IPS-18a (cell line): Measurements from ENCODE around the gene MUTYH.

Experiments
- H3K27ac ChIP-seq: one replicate; pipeline ENCODE4 v1.5.1; 2013; ENCODE audit warnings: low read length
- H3K27me3 ChIP-seq: one replicate; pipeline ENCODE4 v1.6.1; 2013; ENCODE audit warnings: mild to moderate bottlenecking, low read length; ENCODE audit not compliant: control insufficient read depth, insufficient read depth
- H3K36me3 ChIP-seq: one replicate; pipeline ENCODE4 v1.6.1; 2013; ENCODE audit warnings: low read depth, low read length; ENCODE audit not compliant: control insufficient read depth
- H3K4me1 ChIP-seq: one replicate; pipeline ENCODE4 v1.6.1; 2013; ENCODE audit warnings: low read depth, low read length; ENCODE audit not compliant: control insufficient read depth
- H3K4me3 ChIP-seq: one replicate; pipeline ENCODE4 v1.5.1; 2013; ENCODE audit warnings: low read length
- H3K9ac ChIP-seq: one replicate; pipeline ENCODE4 v1.6.1; 2013; ENCODE audit warnings: mild to moderate bottlenecking, low read length, moderate library complexity
- H3K9me3 ChIP-seq: one replicate; pipeline ENCODE4 v1.6.1; 2013; ENCODE audit warnings: low read depth, low read length; ENCODE audit not compliant: control insufficient read depth

MUTYH gene

GRCh38 chr1:45329445-45329844 lies 10.8 kb downstream of the MUTYH start:
- no peak overlapping the region for H3K27ac ChIP-seq
- H3K4me3 ChIP-seq = no peak overlapping the region
- H3K4me1 ChIP-seq = peaks cover 33% of the 10 kb centered on the region
- H3K27me3 ChIP-seq = no peaks in the 10 kb centered on the region
- peaks cover 43% of the 10 kb centered on the region for H3K36me3 ChIP-seq
- no peak overlapping the region for H3K9ac ChIP-seq
- no peaks in the 10 kb centered on the region for H3K9me3 ChIP-seq

GRCh38 chr1:45328680-45329079 lies 11.6 kb downstream of the MUTYH start:
- Histone ChIP-seq H3K4me1 (peaks cover 33% of the 10 kb centered on the region), H3K36me3 (peaks cover 36% of the 10 kb centered on the region), H3K9me3 (no peaks in the 10 kb centered on the region), H3K4me3 (peak overlapping the region; percentile 47), H3K27me3 (no peaks in the 10 kb centered on the region), H3K9ac (no peak overlapping the region), H3K27ac (no peak overlapping the region)

- no peaks in the 10 kb centered on the region for H3K27me3 ChIP-seq
- peaks cover 28% of the 10 kb centered on the region for H3K36me3 ChIP-seq
- no peaks in the 10 kb centered on the region for H3K9me3 ChIP-seq
- peak overlapping the region; percentile 47 for H3K4me3 ChIP-seq
- H3K4me1 ChIP-seq = peaks cover 33% of the 10 kb centered on the region
- H3K9ac ChIP-seq = peak overlapping the region; percentile 53
- H3K27ac ChIP-seq = no peak overlapping the region
These were observed 12.4 kb downstream of the MUTYH start for GRCh38 chr1:45327644-45328515.

DNA sequence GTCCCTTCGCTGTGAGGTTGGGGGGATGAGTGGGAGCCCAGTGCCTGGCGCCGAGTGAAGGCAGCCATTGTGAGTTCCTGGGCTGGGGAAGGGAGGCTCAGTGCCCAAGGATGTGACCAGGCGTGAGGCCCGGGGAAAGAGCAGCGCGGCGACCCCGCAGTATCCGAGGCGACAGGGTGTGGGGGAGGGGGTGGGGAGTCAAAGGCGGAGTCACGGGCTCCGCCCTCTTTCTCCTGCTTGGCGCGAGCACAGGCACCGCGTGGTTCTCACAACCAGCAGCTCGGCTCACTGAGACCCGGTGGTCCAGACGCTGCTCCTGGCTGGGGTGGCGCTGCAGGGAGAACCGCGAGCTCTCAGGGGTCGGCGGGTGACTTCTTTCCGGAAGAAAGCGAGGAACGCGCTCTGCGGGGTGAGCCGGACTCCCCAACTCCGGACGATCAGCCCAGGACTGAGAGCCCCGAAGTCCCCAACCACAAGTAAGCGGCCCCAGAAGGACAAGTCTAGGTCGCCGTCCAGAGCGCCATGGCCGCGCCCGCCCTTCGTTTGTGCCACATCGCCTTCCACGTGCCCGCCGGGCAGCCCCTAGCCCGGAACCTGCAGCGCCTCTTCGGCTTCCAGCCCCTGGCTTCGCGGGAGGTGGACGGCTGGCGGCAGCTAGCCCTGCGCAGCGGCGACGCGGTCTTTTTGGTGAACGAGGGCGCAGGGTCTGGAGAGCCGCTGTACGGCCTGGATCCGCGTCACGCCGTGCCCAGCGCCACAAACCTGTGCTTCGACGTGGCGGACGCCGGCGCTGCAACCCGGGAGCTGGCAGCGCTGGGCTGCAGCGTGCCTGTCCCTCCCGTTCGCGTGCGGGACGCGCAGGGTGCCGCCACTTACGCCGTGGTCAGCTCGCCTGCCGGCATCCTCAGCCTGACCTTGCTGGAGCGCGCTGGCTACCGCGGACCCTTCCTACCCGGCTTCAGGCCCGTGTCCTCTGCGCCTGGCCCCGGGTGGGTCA lies 13.3 kb downstream of the MUTYH start, which contains the start of gene HPDL:
Gene HPDL (plus strand): TSS at position 269 of the 997 bp plus-strand sequence. CDS start 254 bp downstream, at position 523.
- no peaks in the 10 kb centered on the region for H3K9me3 ChIP-seq
- peak within 1 kb of the TSS; percentile 53 for H3K27ac ChIP-seq
- peak within 1 kb of the TSS; percentile 54 for H3K9ac ChIP-seq
- H3K4me1 ChIP-seq = peaks cover 41% of the 10 kb centered on the region
- no peaks in the 10 kb centered on the region for H3K27me3 ChIP-seq
- H3K36me3 ChIP-seq = peaks cover 20% of the 10 kb centered on the region
- peak within 1 kb of the TSS; percentile 47 for H3K4me3 ChIP-seq

DNA sequence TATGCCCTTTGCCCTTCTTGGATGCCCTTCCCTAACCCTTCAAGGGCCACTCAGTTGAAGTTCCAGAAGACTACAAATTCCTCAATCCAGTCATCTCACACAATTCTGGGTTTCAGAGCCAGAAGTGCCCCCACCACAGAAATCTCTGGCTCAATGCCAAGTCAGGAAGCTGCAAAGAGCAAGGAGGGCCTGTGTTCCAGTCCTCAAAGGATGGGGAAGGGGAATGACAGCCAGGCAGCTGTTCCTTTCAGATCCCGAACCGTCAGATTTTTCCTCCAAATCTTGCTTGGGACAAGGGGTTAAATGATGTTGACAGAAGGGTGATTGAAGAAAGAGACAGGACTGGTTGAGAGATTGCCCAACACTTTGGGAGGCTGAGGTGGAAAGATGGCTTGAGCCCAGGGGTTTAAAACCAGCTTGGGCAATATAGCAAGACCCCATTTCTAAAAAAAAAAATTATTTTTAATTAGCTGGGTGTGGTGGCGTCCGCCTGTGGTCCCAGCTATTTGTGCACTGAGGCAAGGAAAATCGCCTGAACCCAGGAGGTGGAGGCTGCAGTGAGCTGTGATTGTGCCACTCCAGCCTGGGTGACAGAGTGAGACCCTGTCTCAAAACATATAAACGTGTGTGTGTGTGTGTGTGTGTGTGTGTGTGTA lies 14.3 kb downstream of the MUTYH start:
- peaks cover 48% of the 10 kb centered on the region for H3K4me1 ChIP-seq
- H3K4me3 ChIP-seq = peak overlapping the region; percentile 47
- H3K36me3 ChIP-seq = peaks cover 13% of the 10 kb centered on the region
- no peaks in the 10 kb centered on the region for H3K27me3 ChIP-seq
- no peaks in the 10 kb centered on the region for H3K9me3 ChIP-seq
- H3K9ac ChIP-seq = peak overlapping the region; percentile 54
- peak overlapping the region; percentile 53 for H3K27ac ChIP-seq

- Histone ChIP-seq H3K9me3 (no peaks in the 10 kb centered on the region), H3K4me1 (peaks cover 33% of the 10 kb centered on the region), H3K4me3 (no peak overlapping the region), H3K27ac (no peak overlapping the region), H3K9ac (no peak overlapping the region), H3K27me3 (no peaks in the 10 kb centered on the region), H3K36me3 (no peaks in the 10 kb centered on the region)
These were observed 17.7 kb downstream of the MUTYH start for GRCh38 chr1:45322486-45323040.

- H3K9me3 ChIP-seq = no peaks in the 10 kb centered on the region
- H3K27ac ChIP-seq = peak overlapping the region; percentile 97
- H3K27me3 ChIP-seq = no peaks in the 10 kb centered on the region
- H3K36me3 ChIP-seq = no peaks in the 10 kb centered on the region
- peak overlapping the region; percentile 45 for H3K4me3 ChIP-seq
- peak overlapping the region; percentile 82 for H3K9ac ChIP-seq
- peaks cover 28% of the 10 kb centered on the region for H3K4me1 ChIP-seq
These were observed 18.8 kb downstream of the MUTYH start for GRCh38 chr1:45321444-45321843.

- H3K27me3 ChIP-seq = no peaks in the 10 kb centered on the region
- H3K9me3 ChIP-seq = no peaks in the 10 kb centered on the region
- H3K4me3 ChIP-seq = no peak overlapping the region
- no peak overlapping the region for H3K9ac ChIP-seq
- peaks cover 18% of the 10 kb centered on the region for H3K4me1 ChIP-seq
- H3K27ac ChIP-seq = no peak overlapping the region
- no peaks in the 10 kb centered on the region for H3K36me3 ChIP-seq
These were observed 20.5 kb downstream of the MUTYH start for GRCh38 chr1:45319761-45320160.

- Histone ChIP-seq H3K9me3 (no peaks in the 10 kb centered on the region), H3K4me1 (peaks cover 13% of the 10 kb centered on the region), H3K27me3 (no peaks in the 10 kb centered on the region), H3K4me3 (no peak overlapping the region), H3K27ac (no peak overlapping the region), H3K36me3 (no peaks in the 10 kb centered on the region), H3K9ac (no peak overlapping the region)
These were observed 23.1 kb downstream of the MUTYH start for GRCh38 chr1:45317166-45317565.

DNA sequence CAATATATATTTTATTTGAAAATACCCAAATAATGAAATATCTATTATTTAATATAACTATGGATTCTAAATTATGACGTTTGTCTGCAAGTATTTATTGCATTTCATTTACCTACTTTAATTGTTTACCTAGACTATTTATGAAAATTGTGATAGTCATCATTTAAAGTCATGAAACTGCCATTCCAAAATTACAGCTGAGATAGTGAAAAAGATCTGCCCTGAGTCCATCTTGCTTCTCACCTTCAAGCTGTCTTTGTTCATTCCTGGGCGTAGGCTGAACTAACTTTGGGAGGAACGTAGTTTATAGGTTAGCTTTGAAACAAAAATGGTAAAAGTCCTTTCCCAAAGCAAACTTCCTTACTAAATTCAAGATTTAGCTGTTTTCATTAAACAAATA lies 26.0 kb downstream of the MUTYH start:
- Histone ChIP-seq H3K9ac (no peak overlapping the region), H3K36me3 (no peaks in the 10 kb centered on the region), H3K27me3 (no peaks in the 10 kb centered on the region), H3K4me1 (no peaks in the 10 kb centered on the region), H3K9me3 (no peaks in the 10 kb centered on the region), H3K4me3 (no peak overlapping the region), H3K27ac (no peak overlapping the region)

DNA sequence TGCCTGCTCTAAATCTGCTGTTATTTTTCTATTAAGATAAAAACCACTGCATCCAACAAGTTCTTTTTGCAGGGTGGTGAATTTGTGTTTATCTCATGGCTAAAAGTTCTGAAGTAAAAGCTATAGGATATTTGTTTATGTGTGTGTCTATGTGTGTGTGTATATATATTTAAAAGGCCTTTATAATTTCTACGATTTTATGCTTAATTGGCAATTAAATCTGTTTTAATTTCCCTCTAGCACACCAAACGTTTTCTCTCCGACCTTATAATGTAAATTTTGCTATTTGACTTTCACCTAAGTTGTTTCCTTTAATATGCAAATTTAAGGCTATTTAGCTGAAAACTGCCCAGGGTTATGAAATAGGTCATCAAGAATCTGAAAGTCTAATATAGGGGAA lies 33.3 kb downstream of the MUTYH start:
- H3K27me3 ChIP-seq = no peaks in the 10 kb centered on the region
- H3K27ac ChIP-seq = no peak overlapping the region
- peaks cover 36% of the 10 kb centered on the region for H3K4me1 ChIP-seq
- no peaks in the 10 kb centered on the region for H3K36me3 ChIP-seq
- H3K9me3 ChIP-seq = no peaks in the 10 kb centered on the region
- peak overlapping the region; percentile 18 for H3K4me3 ChIP-seq
- H3K9ac ChIP-seq = no peak overlapping the region
